SH-SY5Y (cell line): Measurements from ENCODE around the gene FOXA3.

ENCODE experiments used
- GATA2 ChIP-seq: IDR thresholded peaks from 2 replicates; pipeline ENCODE4 v1.6.1; 2011; ENCODE audit warnings: mild to moderate bottlenecking, low read depth, low read length
- GATA3 ChIP-seq: IDR thresholded peaks from 2 replicates; pipeline ENCODE4 v1.6.1; 2011; ENCODE audit warnings: low read depth, mild to moderate bottlenecking, low read length, moderate library complexity

- no peak for TF ChIP-seq GATA3
- TF ChIP-seq GATA2 = no peak
These were observed 6.7 kb downstream of the FOXA3 start for GRCh38 chr19:45870798-45871197.
